Erythroblast (primary cell): ENCODE measurements around the gene RPGRIP1L.

Source experiments
- GATA1 ChIP-seq: IDR thresholded peaks from 2 replicates; pipeline ENCODE4 v1.6.1; 2011; ENCODE audit warnings: low read depth, mild to moderate bottlenecking, control low read depth, low read length, moderate library complexity
- POLR2A ChIP-seq: IDR thresholded peaks from 2 replicates; pipeline ENCODE4 v1.6.1; 2011; ENCODE audit warnings: mild to moderate bottlenecking, low read length

- TF ChIP-seq POLR2A (no peak), GATA1 (no peak)
These were observed 91.7 kb downstream of the RPGRIP1L start for GRCh38 chr16:53612003-53612402.
